Esophagus muscularis mucosa (tissue), 4 donors: ENCODE measurements around the gene TMEM35B. TPM values are rescaled to one million over a fixed set of nuclear protein-coding genes. Genes with fewer than 3 reads are reported as not detected.

Experiments
- DNase-seq: peaks from one replicate; pipeline ENCODE4 v3.0.0-alpha.2; 2017; ENCODE audit errors: extremely low spot score
- H3K27ac ChIP-seq, 4 donors: fragments of 200-600 bp; sonication (generic); replicated peaks in 1 of 4; 1 replicate in 3 of 4; 2 replicates in 1 of 4; pipeline ENCODE4 v1.5.1; 2016 to 2019; ENCODE audit warnings: mild to moderate bottlenecking in 1 of 4
- H3K27me3 ChIP-seq, 4 donors: fragments of 200-600 bp; sonication (generic); one replicate each; pipeline versions ENCODE4 v1.5.1 to v1.6.0; 2016 to 2019
- H3K36me3 ChIP-seq, 4 donors: fragments of 200-600 bp; sonication (generic); one replicate each; pipeline ENCODE4 v1.5.1; 2016 to 2019
- H3K4me1 ChIP-seq, 4 donors: fragments of 200-600 bp; sonication (generic); one replicate each; pipeline ENCODE4 v1.5.1; 2016 to 2019
- H3K4me3 ChIP-seq, 4 donors: fragments of 200-600 bp; sonication (generic); 1 replicate in 2 of 4; 2 replicates in 2 of 4; pipeline ENCODE4 v1.5.1; 2016 to 2019; ENCODE audit warnings: mild to moderate bottlenecking in 4 of 4, moderate library complexity in 1 of 4
- H3K9me3 ChIP-seq, 4 donors: fragments of 200-600 bp; sonication (generic); 1 replicate in 3 of 4; 2 replicates in 1 of 4; pipeline ENCODE4 v1.5.1; 2016 to 2019
- CTCF ChIP-seq, 3 experiments: fragments of 200-600 bp in 2 of 3; fragments of 450-650 bp in 1 of 3; sonication (generic) in 2 of 3; IDR thresholded peaks; one replicate each; pipeline ENCODE4 v1.5.1; 2017 to 2019; ENCODE audit warnings: antibody characterized with exemption in 3 of 3, mild to moderate bottlenecking in 2 of 3, moderate library complexity in 1 of 3
- EP300 ChIP-seq: sonication (generic); formaldehyde crosslinking; IDR thresholded peaks from one replicate; pipeline ENCODE4 v1.6.1; 2017; ENCODE audit warnings: antibody characterized with exemption
- POLR2A ChIP-seq: fragments of 450-650 bp; IDR thresholded peaks from one replicate; pipeline ENCODE4 v1.6.1; 2017; ENCODE audit warnings: antibody characterized with exemption, moderate library complexity, mild to moderate bottlenecking, low read depth
- POLR2AphosphoS5 ChIP-seq, 2 donors: sonication (generic); formaldehyde crosslinking; IDR thresholded peaks; one replicate each; pipeline ENCODE4 v1.6.1; 2017; ENCODE audit warnings: antibody characterized with exemption in 2 of 2
- WGBS: methylation state at CpG from one replicate; pipeline ENCODE4 v1.1.5; 2018; 5-methylcytosine and 5-hydroxymethylcytosine counted together
- intact Hi-C: fragments of 100-400 bp; cut with DNase I; formaldehyde crosslinking; loops from one replicate; pipeline ENCODE4 v1.15.1; 2023
- total RNA-seq, 4 donors: library from RNA; depleted of rRNA; stranded (reverse); fragments of >200 nt; gene quantifications; one replicate each; pipeline versions ENCODE4 v1.1.0 to v1.2.1, GENCODE V29; 2016

TMEM35B gene
- total RNA-seq, 4 donors from 2014 or later, result 26.1 to 38.6 (median 32.9) TPM

GRCh38 chr1:35014486-35014885 lies 29.3 kb upstream of the TMEM35B start:
- H3K27me3 ChIP-seq, result no peaks in the 10 kb centered on the region
- no peak for DNase-seq
- TF ChIP-seq CTCF (IDR thresholded peaks at IDR 0.05) (no peak), EP300 (no peak), POLR2AphosphoS5 (IDR thresholded peaks at IDR 0.05) (no peak), POLR2A (no peak)
- H3K9me3 ChIP-seq, result no peaks in the 10 kb centered on the region
- WGBS, result 97% methylated on average over 2 of the region's 2 CpGs
- H3K27ac ChIP-seq, result no peak overlapping the region
- intact Hi-C loops, result no loop called here
- no peaks in the 10 kb centered on the region for H3K4me1 ChIP-seq
- no peak overlapping the region for H3K4me3 ChIP-seq
- peaks cover 23 to 82% (median 65%) of the 10 kb centered on the region in 4 donors for H3K36me3 ChIP-seq

- peaks cover 0 to 7% (median 2%) of the 10 kb centered on the region in 4 donors for H3K4me1 ChIP-seq
- intact Hi-C loops, result no loop called here
- no peak for DNase-seq
- no peaks in the 10 kb centered on the region for H3K9me3 ChIP-seq
- WGBS, result 96% methylated on average over 3 of the region's 3 CpGs
- H3K36me3 ChIP-seq, result peaks cover 51 to 95% (median 75%) of the 10 kb centered on the region in 4 donors
- H3K27me3 ChIP-seq, result no peaks in the 10 kb centered on the region
- TF ChIP-seq EP300 (no peak), POLR2AphosphoS5 (IDR thresholded peaks at IDR 0.05) (no peak), POLR2A (no peak), CTCF (IDR thresholded peaks at IDR 0.05) (no peak)
- H3K4me3 ChIP-seq, result no peak overlapping the region
- H3K27ac ChIP-seq, result no peak overlapping the region
These were observed 20.6 kb upstream of the TMEM35B start for GRCh38 chr1:35005711-35006110.

GRCh38 chr1:35001743-35002142 lies 16.6 kb upstream of the TMEM35B start:
- Histone ChIP-seq H3K27ac (no peak overlapping the region), H3K4me3 (no peak overlapping the region), H3K27me3 (no peaks in the 10 kb centered on the region), H3K9me3 (no peaks in the 10 kb centered on the region), H3K4me1 (peaks cover 0 to 7% (median 2%) of the 10 kb centered on the region in 4 donors), H3K36me3 (peaks cover 25 to 82% (median 52%) of the 10 kb centered on the region in 4 donors)
- intact Hi-C loops, result no loop called here
- TF ChIP-seq CTCF (IDR thresholded peaks at IDR 0.05), result no peak
- TF ChIP-seq POLR2A, result no peak
- TF ChIP-seq EP300, result no peak
- TF ChIP-seq POLR2AphosphoS5 (IDR thresholded peaks at IDR 0.05), result no peak
- no peak for DNase-seq
- WGBS, result 71% methylated on average over 3 of the region's 3 CpGs

GRCh38 chr1:34994878-34995277 lies 9.7 kb upstream of the TMEM35B start:
- intact Hi-C loops, result no loop called here

More at GRCh38 chr1:34994878-34995277, 9.7 kb upstream of the TMEM35B start:
- no peak for DNase-seq
- no peak for TF ChIP-seq POLR2A
- no peak for TF ChIP-seq EP300
- no peak for TF ChIP-seq POLR2AphosphoS5 (IDR thresholded peaks at IDR 0.05)
- TF ChIP-seq CTCF (IDR thresholded peaks at IDR 0.05), result no peak
- Histone ChIP-seq H3K4me1 (no peaks in the 10 kb centered on the region), H3K27ac (no peak overlapping the region), H3K27me3 (no peaks in the 10 kb centered on the region), H3K9me3 (no peaks in the 10 kb centered on the region), H3K4me3 (no peak overlapping the region), H3K36me3 (peaks cover 0 to 57% (median 25%) of the 10 kb centered on the region in 4 donors)
- 78% methylated on average over 5 of the region's 5 CpGs for WGBS
